Loucy (cell line): ENCODE results near the gene BLNK.

Experiments used
- EZH2phosphoT487 ChIP-seq: fragments of 200-600 bp; IDR thresholded peaks from 2 replicates; pipeline ENCODE4 v1.6.1; 2018; ENCODE audit warnings: antibody characterized with exemption, mild to moderate bottlenecking, moderate library complexity, borderline replicate concordance
- TF ChIP-seq, protein P1 (sequence below): fragments of 200-600 bp; sonication (generic); conservative IDR thresholded peaks from 2 replicates; pipeline ENCODE4 v1.5.1; 2014; ENCODE audit warnings: mild to moderate bottlenecking, antibody characterized with exemption, low read length

GRCh38 chr10:96313344-96313743, 42.0 kb upstream of the BLNK start:
- TF ChIP-seq, protein P1, sequence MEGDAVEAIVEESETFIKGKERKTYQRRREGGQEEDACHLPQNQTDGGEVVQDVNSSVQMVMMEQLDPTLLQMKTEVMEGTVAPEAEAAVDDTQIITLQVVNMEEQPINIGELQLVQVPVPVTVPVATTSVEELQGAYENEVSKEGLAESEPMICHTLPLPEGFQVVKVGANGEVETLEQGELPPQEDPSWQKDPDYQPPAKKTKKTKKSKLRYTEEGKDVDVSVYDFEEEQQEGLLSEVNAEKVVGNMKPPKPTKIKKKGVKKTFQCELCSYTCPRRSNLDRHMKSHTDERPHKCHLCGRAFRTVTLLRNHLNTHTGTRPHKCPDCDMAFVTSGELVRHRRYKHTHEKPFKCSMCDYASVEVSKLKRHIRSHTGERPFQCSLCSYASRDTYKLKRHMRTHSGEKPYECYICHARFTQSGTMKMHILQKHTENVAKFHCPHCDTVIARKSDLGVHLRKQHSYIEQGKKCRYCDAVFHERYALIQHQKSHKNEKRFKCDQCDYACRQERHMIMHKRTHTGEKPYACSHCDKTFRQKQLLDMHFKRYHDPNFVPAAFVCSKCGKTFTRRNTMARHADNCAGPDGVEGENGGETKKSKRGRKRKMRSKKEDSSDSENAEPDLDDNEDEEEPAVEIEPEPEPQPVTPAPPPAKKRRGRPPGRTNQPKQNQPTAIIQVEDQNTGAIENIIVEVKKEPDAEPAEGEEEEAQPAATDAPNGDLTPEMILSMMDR = no peak
- no peak for TF ChIP-seq EZH2phosphoT487
